SK-N-SH (cell line): ENCODE measurements around the gene VIPR2. TPM values are rescaled to one million over a fixed set of nuclear protein-coding genes. Genes with fewer than 3 reads are reported as not detected.

ENCODE experiments used
- CTCF ChIA-PET: fragments of 300-600, 350-600 bp; formaldehyde crosslinking; extraction: SDS; loops from one replicate; lab custom pipeline; 2021; lab: Yijun Ruan, JAX
- POLR2A ChIA-PET: fragments of 350-600 bp; sonication (Branson Sonifier 250); formaldehyde crosslinking; extraction: SDS; loops from one replicate; lab custom pipeline; 2020; ENCODE audit warnings: antibody characterized with exemption, inconsistent platforms; lab: Yijun Ruan, JAX
- DNase-seq: peaks from one replicate; pipeline ENCODE4 v3.0.0; 2012
- H2AFZ ChIP-seq: fragments of 200-600 bp; sonication (generic); 2 replicates; pipeline ENCODE4 v1.8.1; 2016; ENCODE audit warnings: antibody characterized with exemption, mild to moderate bottlenecking, low read depth
- H3F3A ChIP-seq: fragments of 200-600 bp; sonication (generic); replicated peaks from 2 replicates; pipeline ENCODE3; 2016; ENCODE audit warnings: antibody characterized with exemption, mild to moderate bottlenecking; ENCODE audit not compliant: insufficient read depth
- H3K27ac ChIP-seq, 2 experiments: fragments of 200-500 bp in 1 of 2; fragments of 200-600 bp in 1 of 2; sonication (Bioruptor generic) in 1 of 2; sonication (generic), shearing (Covaris generic) in 1 of 2; 2 replicates each; pipeline versions ENCODE4 v1.5.1 to v1.6.1; 2014 to 2016; ENCODE audit warnings: low read depth in 2 of 2, inconsistent platforms in 1 of 2, low read length in 1 of 2, mild to moderate bottlenecking in 1 of 2, mixed read lengths in 1 of 2
- H3K27me3 ChIP-seq: fragments of 200-600 bp; sonication (generic), shearing (Covaris generic); 2 replicates; pipeline ENCODE4 v1.6.1; 2016; ENCODE audit warnings: mixed run types; ENCODE audit not compliant: insufficient read depth
- H3K36me3 ChIP-seq, 2 experiments: fragments of 200-500 bp in 1 of 2; fragments of 200-600 bp in 1 of 2; sonication (Bioruptor generic) in 1 of 2; sonication (generic) in 1 of 2; replicated peaks in 1 of 2; 2 replicates each; pipeline versions ENCODE3 to v1.5.1; 2014 to 2016; ENCODE audit warnings: low read length in 1 of 2, mild to moderate bottlenecking in 1 of 2; ENCODE audit not compliant: insufficient read depth in 2 of 2, control insufficient read depth in 1 of 2
- H3K4me1 ChIP-seq, 2 experiments: fragments of 200-500 bp in 1 of 2; fragments of 200-600 bp in 1 of 2; sonication (Bioruptor generic) in 1 of 2; sonication (generic), shearing (Covaris generic) in 1 of 2; 2 replicates each; pipeline versions ENCODE4 v1.5.1 to v1.6.1; 2014 to 2016; ENCODE audit warnings: low read depth in 1 of 2, low read length in 1 of 2, mixed run types in 1 of 2; ENCODE audit not compliant: insufficient read depth in 2 of 2, control insufficient read depth in 1 of 2
- H3K4me2 ChIP-seq: fragments of 200-600 bp; sonication (generic), shearing (Covaris generic); 2 replicates; pipeline ENCODE4 v1.6.1; 2017; ENCODE audit warnings: mixed run types
- H3K4me3 ChIP-seq, 2 experiments: fragments of 200-500 bp in 1 of 2; fragments of 200-600 bp in 1 of 2; sonication (Bioruptor generic) in 1 of 2; sonication (generic), shearing (Covaris generic) in 1 of 2; 2 replicates each; pipeline versions ENCODE4 v1.5.1 to v1.8.1; 2014 to 2016; ENCODE audit warnings: low read depth in 2 of 2, inconsistent platforms in 1 of 2, low read length in 1 of 2, mild to moderate bottlenecking in 1 of 2, mixed read lengths in 1 of 2, moderate library complexity in 1 of 2
- H3K79me2 ChIP-seq: fragments of 200-600 bp; sonication (generic); 2 replicates; pipeline ENCODE4 v1.8.1; 2017; ENCODE audit warnings: mild to moderate bottlenecking; ENCODE audit not compliant: insufficient read depth
- H3K9ac ChIP-seq: fragments of 200-600 bp; sonication (generic); 2 replicates; pipeline ENCODE4 v1.6.1; 2017; ENCODE audit warnings: mixed run types
- H3K9me2 ChIP-seq: fragments of 200-600 bp; sonication (generic); 2 replicates; pipeline ENCODE4 v1.6.1; 2017; ENCODE audit warnings: mixed run types
- H3K9me3 ChIP-seq: fragments of 200-600 bp; sonication (generic); 2 replicates; pipeline ENCODE4 v1.6.1; 2017; ENCODE audit warnings: mixed run types, mild to moderate bottlenecking, moderate library complexity
- H4K20me1 ChIP-seq: fragments of 200-600 bp; sonication (generic); 2 replicates; pipeline ENCODE4 v1.6.1; 2017; ENCODE audit warnings: mild to moderate bottlenecking, mixed run types; ENCODE audit not compliant: insufficient read depth
- CTCF ChIP-seq: fragments of 200-600 bp; sonication (generic); IDR thresholded peaks from 2 replicates; pipeline ENCODE4 v1.6.1; 2017; ENCODE audit warnings: antibody characterized with exemption, mild to moderate bottlenecking, moderate library complexity
- EP300 ChIP-seq, 2 experiments: IDR thresholded peaks; 2 replicates each; pipeline versions ENCODE4 v1.4.0 to v1.6.1; 2012; ENCODE audit warnings: borderline replicate concordance in 1 of 2, low read depth in 1 of 2, low read length in 1 of 2
- EZH2phosphoT487 ChIP-seq: fragments of 200-600 bp; sonication (generic); IDR thresholded peaks from 2 replicates; pipeline ENCODE4 v1.6.1; 2017; ENCODE audit warnings: low read depth, mixed run types, mild to moderate bottlenecking, antibody characterized with exemption, moderate library complexity, borderline replicate concordance
- FOSL2 ChIP-seq: IDR thresholded peaks from 2 replicates; pipeline ENCODE4 v1.4.0; 2012; ENCODE audit warnings: low read depth, mild to moderate bottlenecking, moderate library complexity, borderline replicate concordance
- FOXJ3 ChIP-seq: sonication (generic); formaldehyde crosslinking; IDR thresholded peaks from 2 replicates; pipeline ENCODE4 v1.5.1; 2020; ENCODE audit warnings: mild to moderate bottlenecking, missing genetic modification reagents
- FOXM1 ChIP-seq: IDR thresholded peaks from 2 replicates; pipeline ENCODE4 v1.4.0; 2012; ENCODE audit warnings: low read depth, mild to moderate bottlenecking
- GATA2 ChIP-seq: sonication (generic); formaldehyde crosslinking; IDR thresholded peaks from 2 replicates; pipeline ENCODE4 v1.5.0; 2020; ENCODE audit warnings: mild to moderate bottlenecking, missing genetic modification reagents
- RAD21 ChIP-seq: IDR thresholded peaks from 2 replicates; pipeline ENCODE4 v1.6.1; 2012; ENCODE audit warnings: mild to moderate bottlenecking, low read length
- SIN3A ChIP-seq: IDR thresholded peaks from 2 replicates; pipeline ENCODE4 v1.6.1; 2012; ENCODE audit warnings: low read depth, mild to moderate bottlenecking, low read length, moderate library complexity, borderline replicate concordance
- TEAD4 ChIP-seq: IDR thresholded peaks from 2 replicates; pipeline ENCODE4 v1.4.0; 2012; ENCODE audit warnings: mild to moderate bottlenecking, borderline replicate concordance; ENCODE audit not compliant: insufficient read depth
- YY1 ChIP-seq: IDR thresholded peaks from 2 replicates; pipeline ENCODE4 v1.4.0; 2012; ENCODE audit warnings: low read depth, mild to moderate bottlenecking
- WGBS: methylation state at CpG from one replicate; pipeline ENCODE4 v1.1.6; 2017; ENCODE audit warnings: low lambda C conversion rate; 5-methylcytosine and 5-hydroxymethylcytosine counted together
- polyA plus RNA-seq, 3 experiments: library from polyadenylated mRNA; depleted of rRNA; stranded (reverse); fragments of >200 nt; gene quantifications; 2 replicates each; pipeline ENCODE4 v1.2.3, GENCODE V29; 2012
- TF ChIP-seq, protein P1 (sequence below): IDR thresholded peaks from 2 replicates; pipeline ENCODE4 v1.4.0; 2012; ENCODE audit warnings: low read depth

Gene VIPR2
- polyA plus RNA-seq, 1 of the 3 experiments (the other 2 are of a cell fraction): not detected

- no peak for TF ChIP-seq SIN3A
- no peak for TF ChIP-seq FOXJ3 (CRISPR knock-in tag)
- no peak for TF ChIP-seq FOSL2
- no peak for TF ChIP-seq EP300 (IDR thresholded peaks at IDR 0.05; ENCODE audit: borderline replicate concordance in 1 of 2, low read depth in 1 of 2, low read length in 1 of 2)
- no peak for TF ChIP-seq YY1
- no peak for TF ChIP-seq TEAD4
- no peak for TF ChIP-seq GATA2
- TF ChIP-seq EZH2phosphoT487: no peak
- TF ChIP-seq, all 33 proteins: peak for 0
- Histone ChIP-seq H3K79me2 (no peaks in the 10 kb centered on the region), H3K9ac (no peak overlapping the region), H3K27me3 (no peaks in the 10 kb centered on the region), H3K36me3 (no peaks in the 10 kb centered on the region), H3F3A (no peaks in the 10 kb centered on the region), H2AFZ (no peak overlapping the region), H3K9me2 (no peaks in the 10 kb centered on the region), H4K20me1 (no peaks in the 10 kb centered on the region), H3K4me1 (no peaks in the 10 kb centered on the region), H3K4me3 (no peak overlapping the region), H3K9me3 (no peaks in the 10 kb centered on the region), H3K27ac (no peak overlapping the region), H3K4me2 (no peak overlapping the region)
- DNase-seq: peak; percentile 12
- ChIA-PET CTCF (no interaction called here), POLR2A (no interaction called here)
- 30% methylated on average over 12 of the region's 14 CpGs for WGBS
Measured at GRCh38 chr7:159158888-159159405, 14.3 kb upstream of the VIPR2 start.

GRCh38 chr7:159158125-159158887 is 13.6 kb upstream of the VIPR2 start:
- ChIA-PET CTCF (interaction anchor here (0.7 kb wide), 1 partner anchor 45 kb away, joined by 3 read pairs; no protein-coding TSS in a partner anchor), POLR2A (no interaction called here)
- H2AFZ ChIP-seq: no peak overlapping the region
- no peak overlapping the region for H3K9ac ChIP-seq
- no peaks in the 10 kb centered on the region for H3F3A ChIP-seq
- H3K4me3 ChIP-seq: no peak overlapping the region
- H3K79me2 ChIP-seq: no peaks in the 10 kb centered on the region
- H3K4me2 ChIP-seq: no peak overlapping the region
- no peaks in the 10 kb centered on the region for H3K27me3 ChIP-seq
- H4K20me1 ChIP-seq: no peaks in the 10 kb centered on the region
- peak; percentile 23 for DNase-seq
- no peaks in the 10 kb centered on the region for H3K36me3 ChIP-seq
- WGBS: 36% methylated on average over 28 of the region's 29 CpGs
- TF ChIP-seq FOXM1 (no peak), CTCF (no peak), RAD21 (no peak), FOSL2 (no peak)
- TF ChIP-seq, protein P1, sequence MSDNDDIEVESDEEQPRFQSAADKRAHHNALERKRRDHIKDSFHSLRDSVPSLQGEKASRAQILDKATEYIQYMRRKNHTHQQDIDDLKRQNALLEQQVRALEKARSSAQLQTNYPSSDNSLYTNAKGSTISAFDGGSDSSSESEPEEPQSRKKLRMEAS: no peak
- no peaks in the 10 kb centered on the region for H3K4me1 ChIP-seq
- H3K27ac ChIP-seq: no peak overlapping the region
- H3K9me3 ChIP-seq: no peaks in the 10 kb centered on the region
- no peaks in the 10 kb centered on the region for H3K9me2 ChIP-seq
